C4-2B (cell line): Measurements from ENCODE around the gene OTULINL.

Experiments used
- H3K27ac ChIP-seq: fragments of 450-650 bp; 2 replicates; pipeline ENCODE4 v1.5.1; 2017
- ZFX ChIP-seq: fragments of 450-650 bp; IDR thresholded peaks from 2 replicates; pipeline ENCODE4 v1.6.1; 2017
- TF ChIP-seq, protein P1 (sequence below): fragments of 450-650 bp; conservative IDR thresholded peaks from 2 replicates; pipeline ENCODE4 v1.5.1; 2017; ENCODE audit warnings: mild to moderate bottlenecking

OTULINL gene

DNA sequence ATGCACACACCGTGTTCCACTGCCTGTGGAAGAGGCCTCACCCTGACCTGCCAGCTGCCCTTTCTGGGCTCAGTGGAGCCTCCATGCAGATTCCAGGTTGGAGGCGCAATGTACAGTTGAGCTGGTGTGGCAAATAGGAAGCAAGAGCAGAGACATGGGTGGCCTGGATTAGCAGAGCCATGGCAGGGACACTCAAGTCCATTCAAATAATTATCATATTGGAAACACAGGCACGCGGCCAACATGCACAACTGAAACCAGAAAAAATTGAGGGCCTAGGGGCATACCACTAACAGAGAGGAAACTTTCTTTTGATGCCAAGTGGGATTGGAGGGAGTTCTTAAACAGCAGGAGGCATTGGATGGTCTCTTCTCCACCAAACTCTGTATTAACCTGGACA is 35.8 kb downstream of the OTULINL start:
- TF ChIP-seq, protein P1, sequence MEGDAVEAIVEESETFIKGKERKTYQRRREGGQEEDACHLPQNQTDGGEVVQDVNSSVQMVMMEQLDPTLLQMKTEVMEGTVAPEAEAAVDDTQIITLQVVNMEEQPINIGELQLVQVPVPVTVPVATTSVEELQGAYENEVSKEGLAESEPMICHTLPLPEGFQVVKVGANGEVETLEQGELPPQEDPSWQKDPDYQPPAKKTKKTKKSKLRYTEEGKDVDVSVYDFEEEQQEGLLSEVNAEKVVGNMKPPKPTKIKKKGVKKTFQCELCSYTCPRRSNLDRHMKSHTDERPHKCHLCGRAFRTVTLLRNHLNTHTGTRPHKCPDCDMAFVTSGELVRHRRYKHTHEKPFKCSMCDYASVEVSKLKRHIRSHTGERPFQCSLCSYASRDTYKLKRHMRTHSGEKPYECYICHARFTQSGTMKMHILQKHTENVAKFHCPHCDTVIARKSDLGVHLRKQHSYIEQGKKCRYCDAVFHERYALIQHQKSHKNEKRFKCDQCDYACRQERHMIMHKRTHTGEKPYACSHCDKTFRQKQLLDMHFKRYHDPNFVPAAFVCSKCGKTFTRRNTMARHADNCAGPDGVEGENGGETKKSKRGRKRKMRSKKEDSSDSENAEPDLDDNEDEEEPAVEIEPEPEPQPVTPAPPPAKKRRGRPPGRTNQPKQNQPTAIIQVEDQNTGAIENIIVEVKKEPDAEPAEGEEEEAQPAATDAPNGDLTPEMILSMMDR: no peak
- TF ChIP-seq ZFX: no peak
- no peak overlapping the region for H3K27ac ChIP-seq

DNA sequence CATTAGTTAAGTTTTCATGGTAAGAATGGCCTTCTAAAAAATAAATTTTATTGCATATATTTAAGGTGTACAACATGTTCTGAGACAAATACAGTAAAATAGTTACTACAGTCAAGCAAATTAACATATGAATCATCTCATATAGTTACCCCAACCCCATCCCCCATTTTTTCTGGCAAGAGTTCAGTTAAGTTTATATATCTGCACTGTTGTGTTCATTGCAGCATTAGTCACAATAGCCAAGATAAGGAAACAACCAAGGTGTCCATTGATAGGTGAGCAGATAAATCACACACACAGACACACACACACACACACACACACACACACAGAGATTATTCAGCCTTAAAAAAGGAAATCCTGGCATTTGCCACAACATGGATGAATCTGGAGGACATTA is 45.7 kb downstream of the OTULINL start:
- no peak overlapping the region for H3K27ac ChIP-seq

DNA sequence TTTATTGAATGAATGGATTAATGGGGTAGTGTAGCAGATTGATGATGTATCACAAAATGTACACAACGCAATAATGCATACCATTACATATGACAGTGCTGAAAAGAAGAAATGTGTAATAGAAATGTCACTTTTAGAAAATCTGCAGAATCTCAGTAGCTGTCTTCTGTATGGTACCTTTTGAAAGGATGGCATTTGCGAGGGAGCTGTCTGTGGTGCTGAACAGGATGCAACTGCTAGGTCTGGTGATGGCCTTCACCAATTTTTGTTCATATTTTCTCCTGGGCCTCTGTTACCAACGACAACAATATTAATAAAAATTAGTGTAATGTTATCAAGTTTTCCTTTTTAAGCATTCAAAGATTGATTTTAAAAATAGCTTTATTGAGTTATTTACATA is 46.8 kb downstream of the OTULINL start:
- TF ChIP-seq ZFX: no peak
- TF ChIP-seq, protein P1: no peak

More for the DNA sequence above, 45.7 kb downstream of the OTULINL start:
- TF ChIP-seq, protein P1: no peak

DNA sequence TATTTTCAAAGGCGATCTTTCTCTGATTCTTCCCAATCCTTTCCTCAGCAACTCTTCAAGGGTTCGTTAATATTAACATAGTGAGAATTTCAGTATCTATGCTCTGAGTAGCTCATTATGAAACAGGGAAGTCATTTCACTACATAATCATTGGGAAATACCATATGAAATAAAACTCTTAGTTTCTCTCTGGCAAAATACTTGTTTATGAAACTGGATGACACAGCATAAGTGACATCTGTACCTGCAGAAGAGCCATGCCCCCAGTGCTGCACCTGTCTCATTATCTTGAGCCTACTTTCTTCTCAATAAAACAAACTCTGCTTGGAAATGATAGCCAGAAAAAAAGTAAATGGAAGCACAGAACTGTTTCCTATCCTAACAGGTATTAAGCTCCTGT is 49.1 kb downstream of the OTULINL start:
- no peak overlapping the region for H3K27ac ChIP-seq

More for the DNA sequence above, 46.8 kb downstream of the OTULINL start:
- H3K27ac ChIP-seq: no peak overlapping the region

DNA sequence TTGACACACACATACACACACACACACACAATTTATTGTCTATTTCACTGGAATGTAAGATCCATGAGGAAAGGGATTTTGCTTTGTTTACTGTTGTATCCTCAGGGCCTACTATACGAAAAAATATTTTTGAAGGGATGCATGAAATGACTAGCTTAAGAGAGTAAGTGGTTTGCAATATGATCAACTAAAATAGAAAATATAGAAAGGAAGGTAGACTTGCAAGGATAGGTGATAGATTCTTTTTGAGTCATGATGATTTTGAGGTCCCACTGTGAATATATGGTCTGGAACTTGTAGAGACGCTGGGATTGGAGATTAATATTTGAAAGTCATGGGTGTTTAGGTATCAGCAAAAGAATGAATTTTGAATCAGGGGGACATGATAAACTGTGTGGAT is 54.1 kb downstream of the OTULINL start:
- H3K27ac ChIP-seq: no peak overlapping the region
- no peak for TF ChIP-seq ZFX
- TF ChIP-seq, protein P1: no peak

More for the DNA sequence above, 49.1 kb downstream of the OTULINL start:
- no peak for TF ChIP-seq ZFX
- TF ChIP-seq, protein P1: no peak

DNA sequence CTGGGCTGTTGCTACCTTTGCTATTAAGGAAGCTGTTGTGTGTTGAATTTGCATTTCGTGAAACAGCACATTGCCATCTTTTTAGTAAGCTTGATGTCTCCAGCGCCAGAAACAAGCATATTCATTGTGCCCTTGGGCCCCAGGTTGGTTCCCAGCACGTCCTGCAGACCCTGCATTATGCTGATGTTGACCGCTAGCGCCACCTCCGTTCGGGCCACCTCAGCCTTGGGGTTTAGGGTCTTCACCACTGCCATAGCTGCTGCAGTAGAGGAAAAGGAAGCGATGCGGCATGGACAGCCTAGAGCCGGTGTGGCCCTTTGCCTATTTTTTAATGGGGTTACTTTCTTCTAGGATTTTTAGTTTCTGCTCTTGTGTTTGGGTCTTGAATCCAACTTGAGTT is 59.2 kb downstream of the OTULINL start:
- no peak overlapping the region for H3K27ac ChIP-seq
- no peak for TF ChIP-seq ZFX
- TF ChIP-seq, protein P1: no peak

DNA sequence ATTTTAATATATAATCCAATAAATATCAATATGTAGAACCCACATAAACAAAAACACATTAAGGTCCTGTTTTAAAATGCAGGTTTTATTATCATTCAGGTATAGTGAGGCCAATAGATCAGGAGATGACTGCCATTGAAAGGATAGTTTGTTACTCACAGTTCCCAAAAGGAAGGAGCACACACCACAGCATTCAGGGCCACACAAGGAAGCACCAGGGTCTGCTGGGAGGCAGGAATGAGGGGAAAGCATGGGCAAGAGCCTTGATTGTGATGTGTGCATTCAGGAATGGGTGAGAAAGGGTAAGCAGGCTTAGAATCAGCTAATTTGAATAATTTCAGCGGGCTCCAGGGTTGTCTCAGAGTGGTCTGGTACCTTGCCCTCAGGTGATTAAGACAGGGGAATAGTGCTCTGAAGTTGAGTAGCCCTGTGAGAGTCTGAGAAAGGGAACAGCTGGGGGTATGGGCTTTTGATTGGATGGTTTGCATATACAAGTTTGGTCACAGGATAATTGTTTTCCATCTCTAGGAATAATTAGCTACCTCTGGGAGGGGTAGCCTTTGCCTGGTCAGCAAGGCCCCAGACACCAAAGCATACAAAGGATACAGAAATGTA is 63.1 kb downstream of the OTULINL start:
- H3K27ac ChIP-seq: no peak overlapping the region
- no peak for TF ChIP-seq ZFX
- TF ChIP-seq, protein P1: no peak
